ENCODE data around the gene ACO2.

The ACO2 gene

DNA sequence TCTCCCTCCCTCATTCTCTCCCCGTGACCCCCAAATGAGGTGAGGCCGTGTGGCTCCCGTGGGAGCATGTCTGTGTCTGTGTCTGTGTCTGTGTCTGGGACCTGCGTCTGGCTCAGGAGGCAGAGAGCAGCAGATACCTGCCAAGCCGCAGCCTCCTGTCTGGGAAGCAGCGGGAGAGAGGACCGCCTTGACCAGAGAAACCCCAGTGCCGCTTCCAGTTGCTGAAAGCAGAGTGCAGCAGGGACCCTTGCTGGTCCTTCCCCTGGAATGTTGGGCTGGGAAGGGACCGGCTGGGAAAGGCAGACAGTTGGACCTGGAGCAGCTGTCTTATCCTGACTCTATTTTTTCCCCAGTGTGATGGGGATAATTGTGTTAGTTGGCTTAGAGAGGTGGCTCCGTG is 92.4 kb downstream of the ACO2 start:
- H3K36me3 ChIP-seq (ENCODE audit: control insufficient read depth, low read length): no peaks in the 10 kb centered on the region
- TF ChIP-seq, protein P1, sequence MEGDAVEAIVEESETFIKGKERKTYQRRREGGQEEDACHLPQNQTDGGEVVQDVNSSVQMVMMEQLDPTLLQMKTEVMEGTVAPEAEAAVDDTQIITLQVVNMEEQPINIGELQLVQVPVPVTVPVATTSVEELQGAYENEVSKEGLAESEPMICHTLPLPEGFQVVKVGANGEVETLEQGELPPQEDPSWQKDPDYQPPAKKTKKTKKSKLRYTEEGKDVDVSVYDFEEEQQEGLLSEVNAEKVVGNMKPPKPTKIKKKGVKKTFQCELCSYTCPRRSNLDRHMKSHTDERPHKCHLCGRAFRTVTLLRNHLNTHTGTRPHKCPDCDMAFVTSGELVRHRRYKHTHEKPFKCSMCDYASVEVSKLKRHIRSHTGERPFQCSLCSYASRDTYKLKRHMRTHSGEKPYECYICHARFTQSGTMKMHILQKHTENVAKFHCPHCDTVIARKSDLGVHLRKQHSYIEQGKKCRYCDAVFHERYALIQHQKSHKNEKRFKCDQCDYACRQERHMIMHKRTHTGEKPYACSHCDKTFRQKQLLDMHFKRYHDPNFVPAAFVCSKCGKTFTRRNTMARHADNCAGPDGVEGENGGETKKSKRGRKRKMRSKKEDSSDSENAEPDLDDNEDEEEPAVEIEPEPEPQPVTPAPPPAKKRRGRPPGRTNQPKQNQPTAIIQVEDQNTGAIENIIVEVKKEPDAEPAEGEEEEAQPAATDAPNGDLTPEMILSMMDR (IDR thresholded peaks at IDR 0.05; ENCODE audit: low read depth, low read length, poor library complexity, severe bottlenecking): no peak
- TF ChIP-seq EZH2phosphoT487 (IDR thresholded peaks at IDR 0.05; ENCODE audit: borderline replicate concordance, low read length): no peak
- H3K9me2 ChIP-seq (replicated peaks; ENCODE audit: control insufficient read depth, low read length): no peaks in the 10 kb centered on the region
- no peak overlapping the region for H3K4me3 ChIP-seq (ENCODE audit: low read length)
- H3K4me1 ChIP-seq (ENCODE audit: control insufficient read depth, low read length): no peaks in the 10 kb centered on the region
- H3F3A ChIP-seq (ENCODE audit: control insufficient read depth, insufficient read depth): no peaks in the 10 kb centered on the region
- no peak overlapping the region for H3K27ac ChIP-seq (ENCODE audit: low read depth, low read length)
- H3K4me2 ChIP-seq (ENCODE audit: low read length): no peak overlapping the region
- H4K20me1 ChIP-seq (ENCODE audit: control insufficient read depth, insufficient read depth, low read depth, low read length): no peaks in the 10 kb centered on the region
- no peaks in the 10 kb centered on the region for H3K9me3 ChIP-seq (ENCODE audit: control insufficient read depth, insufficient read depth, low read length)
- H3K79me2 ChIP-seq (ENCODE audit: control insufficient read depth, low read length): no peaks in the 10 kb centered on the region
- peaks cover 33% of the 10 kb centered on the region for H3K27me3 ChIP-seq (ENCODE audit: control insufficient read depth, low read length)

DNA sequence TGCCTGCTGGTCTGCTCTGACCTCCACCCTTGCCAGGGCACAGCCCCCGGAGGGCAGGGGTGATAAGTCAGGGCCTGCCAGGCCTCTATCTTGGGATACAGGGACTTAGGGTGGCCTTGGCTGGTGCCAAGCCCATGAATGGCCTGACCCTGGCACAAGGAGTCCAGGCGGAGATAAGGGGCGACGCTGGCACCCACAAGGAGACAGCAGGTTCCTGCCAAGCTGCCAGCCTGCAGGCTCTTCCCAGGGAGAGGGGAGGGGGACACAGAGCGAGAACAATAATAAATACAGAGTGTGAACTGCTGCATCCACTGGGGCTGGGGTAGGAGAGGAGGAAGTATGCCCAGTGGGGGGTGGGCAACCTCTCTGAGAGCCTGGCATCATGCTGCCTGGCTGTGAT is 92.9 kb downstream of the ACO2 start:
- no peaks in the 10 kb centered on the region for H3K9me3 ChIP-seq (ENCODE audit: control insufficient read depth, insufficient read depth, low read length)
- no peak overlapping the region for H3K4me3 ChIP-seq (ENCODE audit: low read length)
- TF ChIP-seq, protein P1 (IDR thresholded peaks at IDR 0.05; ENCODE audit: low read depth, low read length, poor library complexity, severe bottlenecking): no peak
- no peak for TF ChIP-seq EZH2phosphoT487 (IDR thresholded peaks at IDR 0.05; ENCODE audit: borderline replicate concordance, low read length)
- no peak overlapping the region for H3K27ac ChIP-seq (ENCODE audit: low read depth, low read length)
- H3F3A ChIP-seq (ENCODE audit: control insufficient read depth, insufficient read depth): no peaks in the 10 kb centered on the region
- H3K79me2 ChIP-seq (ENCODE audit: control insufficient read depth, low read length): no peaks in the 10 kb centered on the region
- no peaks in the 10 kb centered on the region for H3K36me3 ChIP-seq (ENCODE audit: control insufficient read depth, low read length)
- no peak overlapping the region for H3K4me2 ChIP-seq (ENCODE audit: low read length)
- no peaks in the 10 kb centered on the region for H3K9me2 ChIP-seq (replicated peaks; ENCODE audit: control insufficient read depth, low read length)
- no peaks in the 10 kb centered on the region for H3K4me1 ChIP-seq (ENCODE audit: control insufficient read depth, low read length)
- no peaks in the 10 kb centered on the region for H4K20me1 ChIP-seq (ENCODE audit: control insufficient read depth, insufficient read depth, low read depth, low read length)
- peaks cover 32% of the 10 kb centered on the region for H3K27me3 ChIP-seq (ENCODE audit: control insufficient read depth, low read length)

DNA sequence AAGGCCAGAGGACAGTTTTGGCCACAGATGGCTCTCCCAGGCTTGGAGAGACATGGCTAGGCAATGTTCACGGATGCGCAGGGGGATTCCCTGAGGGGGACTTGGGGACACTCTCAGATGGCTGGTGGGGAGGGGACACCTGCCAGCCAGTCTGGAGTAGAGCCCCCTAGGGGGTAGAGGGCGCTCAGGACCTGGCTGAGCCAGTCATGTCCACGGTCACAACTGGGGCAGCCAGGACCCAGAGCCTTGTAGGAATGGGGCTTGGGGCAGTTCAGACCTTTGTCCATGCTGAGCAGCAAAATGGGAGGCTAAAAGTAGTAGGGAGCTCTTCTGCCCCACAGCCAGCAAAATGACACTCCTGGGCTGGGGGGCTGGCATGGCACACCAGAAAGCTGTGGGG is 93.5 kb downstream of the ACO2 start:
- H3K9me2 ChIP-seq (replicated peaks; ENCODE audit: control insufficient read depth, low read length): no peaks in the 10 kb centered on the region
- TF ChIP-seq EZH2phosphoT487 (IDR thresholded peaks at IDR 0.05; ENCODE audit: borderline replicate concordance, low read length): no peak
- TF ChIP-seq, protein P1 (IDR thresholded peaks at IDR 0.05; ENCODE audit: low read depth, low read length, poor library complexity, severe bottlenecking): no peak
- H3F3A ChIP-seq (ENCODE audit: control insufficient read depth, insufficient read depth): no peaks in the 10 kb centered on the region
- no peaks in the 10 kb centered on the region for H3K36me3 ChIP-seq (ENCODE audit: control insufficient read depth, low read length)
- no peaks in the 10 kb centered on the region for H3K4me1 ChIP-seq (ENCODE audit: control insufficient read depth, low read length)
- no peaks in the 10 kb centered on the region for H3K9me3 ChIP-seq (ENCODE audit: control insufficient read depth, insufficient read depth, low read length)
- H3K27me3 ChIP-seq (ENCODE audit: control insufficient read depth, low read length): peaks cover 29% of the 10 kb centered on the region
- H3K27ac ChIP-seq (ENCODE audit: low read depth, low read length): no peak overlapping the region
- H4K20me1 ChIP-seq (ENCODE audit: control insufficient read depth, insufficient read depth, low read depth, low read length): no peaks in the 10 kb centered on the region
- no peak overlapping the region for H3K4me3 ChIP-seq (ENCODE audit: low read length)
- H3K4me2 ChIP-seq (ENCODE audit: low read length): no peak overlapping the region
- no peaks in the 10 kb centered on the region for H3K79me2 ChIP-seq (ENCODE audit: control insufficient read depth, low read length)
